SU-DHL-6 (cell line): ENCODE measurements around the gene TMEM244.

Source experiments
- H2AFZ ChIP-seq: fragments of 200-600 bp; sonication (generic); 2 replicates; pipeline ENCODE4 v1.6.1; 2014; ENCODE audit warnings: low read depth, mild to moderate bottlenecking, moderate library complexity, mixed read lengths, antibody characterized with exemption, low read length; ENCODE audit not compliant: severe bottlenecking
- H3F3A ChIP-seq: fragments of 200-600 bp; shearing (Covaris generic); 2 replicates; pipeline ENCODE4 v1.6.0; 2016; ENCODE audit warnings: antibody characterized with exemption, mild to moderate bottlenecking; ENCODE audit not compliant: insufficient read depth
- H3K27ac ChIP-seq: fragments of 200-600 bp; sonication (generic); 2 replicates; pipeline ENCODE4 v1.5.1; 2016; ENCODE audit warnings: low read depth, mild to moderate bottlenecking, low read length, moderate library complexity, mixed read lengths
- H3K27me3 ChIP-seq: fragments of 200-600 bp; sonication (generic), shearing (Covaris generic); 2 replicates; pipeline ENCODE4 v1.6.0; 2014; ENCODE audit warnings: mild to moderate bottlenecking, low read length
- H3K36me3 ChIP-seq: fragments of 200-600 bp; sonication (generic); 2 replicates; pipeline ENCODE4 v1.6.1; 2014; ENCODE audit warnings: mild to moderate bottlenecking, low read length, mixed read lengths
- H3K4me2 ChIP-seq: fragments of 300-600, 200-600 bp; shearing (Covaris generic), sonication (generic); 2 replicates; pipeline ENCODE4 v1.6.0; 2014; ENCODE audit warnings: low read length, low read depth, mild to moderate bottlenecking; ENCODE audit not compliant: poor library complexity, severe bottlenecking
- H3K4me3 ChIP-seq: fragments of 200-600 bp; sonication (generic); 2 replicates; pipeline ENCODE4 v1.5.1; 2014; ENCODE audit warnings: antibody characterized with exemption, low read length, mild to moderate bottlenecking, mixed read lengths; ENCODE audit not compliant: insufficient read depth, poor library complexity, severe bottlenecking
- H3K79me2 ChIP-seq: fragments of 200-600 bp; sonication (generic); 2 replicates; pipeline ENCODE4 v1.6.1; 2014; ENCODE audit warnings: mild to moderate bottlenecking, low read length, moderate library complexity; ENCODE audit not compliant: insufficient read depth
- H3K9ac ChIP-seq: fragments of 200-600 bp; sonication (generic); 2 replicates; pipeline ENCODE4 v1.7.0; 2014; ENCODE audit warnings: mild to moderate bottlenecking, low read length
- H3K9me2 ChIP-seq: fragments of 200-600 bp; sonication (generic); replicated peaks from 2 replicates; pipeline ENCODE4 v1.6.1; 2014; ENCODE audit warnings: low read length; ENCODE audit not compliant: insufficient read depth
- H3K9me3 ChIP-seq: fragments of 200-600 bp; sonication (generic); 2 replicates; pipeline ENCODE4 v1.6.1; 2014; ENCODE audit warnings: low read length, mixed read lengths; ENCODE audit not compliant: insufficient read depth
- H4K20me1 ChIP-seq: fragments of 200-600 bp; sonication (generic); 2 replicates; pipeline ENCODE4 v1.6.1; 2014; ENCODE audit warnings: low read depth, mild to moderate bottlenecking, antibody characterized with exemption, low read length, moderate library complexity, mixed read lengths
- CTCF ChIP-seq: fragments of 200-600 bp; sonication (generic); IDR thresholded peaks from one replicate; pipeline ENCODE4 v1.5.1; 2017; ENCODE audit warnings: antibody characterized with exemption, mild to moderate bottlenecking, low read length, moderate library complexity; ENCODE audit not compliant: insufficient read depth, poor library complexity, severe bottlenecking
- EZH2phosphoT487 ChIP-seq: fragments of 200-600 bp; sonication (generic), shearing (Covaris generic); conservative IDR thresholded peaks from 2 replicates; pipeline ENCODE4 v1.6.1; 2018; ENCODE audit warnings: mild to moderate bottlenecking, antibody characterized with exemption, low read length, moderate library complexity, mixed read lengths

Gene TMEM244

GRCh38 chr6:129845696-129846095, 15.4 kb downstream of the TMEM244 start:
- no peak overlapping the region for H3K27ac ChIP-seq
- H4K20me1 ChIP-seq, result no peaks in the 10 kb centered on the region
- H3K4me3 ChIP-seq, result no peak overlapping the region
- TF ChIP-seq EZH2phosphoT487, result no peak
- no peak for TF ChIP-seq CTCF
- no peaks in the 10 kb centered on the region for H3F3A ChIP-seq
- no peak overlapping the region for H2AFZ ChIP-seq
- no peak overlapping the region for H3K9ac ChIP-seq
- no peaks in the 10 kb centered on the region for H3K9me2 ChIP-seq
- no peaks in the 10 kb centered on the region for H3K36me3 ChIP-seq
- no peaks in the 10 kb centered on the region for H3K27me3 ChIP-seq
- no peaks in the 10 kb centered on the region for H3K9me3 ChIP-seq
- no peaks in the 10 kb centered on the region for H3K79me2 ChIP-seq
- H3K4me2 ChIP-seq, result no peak overlapping the region

GRCh38 chr6:129844118-129844891, 16.8 kb downstream of the TMEM244 start:
- H3K79me2 ChIP-seq, result no peaks in the 10 kb centered on the region
- H3K4me2 ChIP-seq, result no peak overlapping the region
- TF ChIP-seq CTCF (no peak), EZH2phosphoT487 (no peak)
- no peaks in the 10 kb centered on the region for H3K9me3 ChIP-seq
- no peaks in the 10 kb centered on the region for H3K27me3 ChIP-seq
- H3F3A ChIP-seq, result no peaks in the 10 kb centered on the region
- no peak overlapping the region for H3K27ac ChIP-seq
- no peaks in the 10 kb centered on the region for H3K9me2 ChIP-seq
- no peak overlapping the region for H3K4me3 ChIP-seq
- no peaks in the 10 kb centered on the region for H3K36me3 ChIP-seq
- no peak overlapping the region for H3K9ac ChIP-seq
- no peaks in the 10 kb centered on the region for H4K20me1 ChIP-seq
- H2AFZ ChIP-seq, result no peak overlapping the region

GRCh38 chr6:129843573-129843972, 17.5 kb downstream of the TMEM244 start:
- H2AFZ ChIP-seq, result no peak overlapping the region
- no peak overlapping the region for H3K4me3 ChIP-seq
- no peak overlapping the region for H3K27ac ChIP-seq
- H3K9me3 ChIP-seq, result no peaks in the 10 kb centered on the region
- no peaks in the 10 kb centered on the region for H3K36me3 ChIP-seq
- H3K4me2 ChIP-seq, result no peak overlapping the region
- H3K9ac ChIP-seq, result no peak overlapping the region
- no peaks in the 10 kb centered on the region for H3K9me2 ChIP-seq
- no peaks in the 10 kb centered on the region for H4K20me1 ChIP-seq
- no peaks in the 10 kb centered on the region for H3F3A ChIP-seq
- TF ChIP-seq EZH2phosphoT487, result no peak
- no peak for TF ChIP-seq CTCF
- H3K79me2 ChIP-seq, result no peaks in the 10 kb centered on the region
- no peaks in the 10 kb centered on the region for H3K27me3 ChIP-seq
